HG03521 (cell line): ENCODE results near the gene CLTRN.
"Not testable (repeated sequence)": the region's sequence is repeated elsewhere in the genome, so short reads cannot be mapped to it uniquely, and the experiment has no call there.

Source experiments
- ATAC-seq: cut with Tn5 transposase; IDR thresholded peaks from one replicate; pipeline ENCODE4 v1.9.1; 2021; ENCODE audit warnings: mild to moderate bottlenecking, moderate library complexity; ENCODE audit not compliant: unreplicated experiment

The CLTRN gene

GRCh38 chrX:15653961-15654360, 10.6 kb downstream of the CLTRN start:
- ATAC-seq = no peak

GRCh38 chrX:15647510-15647909, 17.1 kb downstream of the CLTRN start:
- ATAC-seq = not testable (repeated sequence)

GRCh38 chrX:15646543-15646942, 18.1 kb downstream of the CLTRN start:
- no peak for ATAC-seq

- no peak for ATAC-seq
These were observed 18.6 kb downstream of the CLTRN start for GRCh38 chrX:15646031-15646430.

GRCh38 chrX:15645266-15645665, 19.3 kb downstream of the CLTRN start:
- ATAC-seq = no peak

- no peak for ATAC-seq
These were observed 20.1 kb downstream of the CLTRN start for GRCh38 chrX:15644560-15644872.

- ATAC-seq = no peak
These were observed 20.6 kb downstream of the CLTRN start for GRCh38 chrX:15643786-15644559.

- ATAC-seq = no peak
These were observed 33.0 kb downstream of the CLTRN start for GRCh38 chrX:15631637-15632036.

- no peak for ATAC-seq
These were observed 41.6 kb downstream of the CLTRN start for GRCh38 chrX:15623054-15623453.

- no peak for ATAC-seq
These were observed 45.4 kb downstream of the CLTRN start for GRCh38 chrX:15619053-15619755.

GRCh38 chrX:15617111-15617510, 47.5 kb downstream of the CLTRN start:
- no peak for ATAC-seq

- no peak for ATAC-seq
These were observed 48.1 kb downstream of the CLTRN start for GRCh38 chrX:15616531-15616930.

GRCh38 chrX:15607067-15607466, 57.5 kb downstream of the CLTRN start:
- ATAC-seq = no peak

- no peak for ATAC-seq
These were observed 58.5 kb downstream of the CLTRN start for GRCh38 chrX:15606136-15606535.

GRCh38 chrX:15605226-15605625, 59.4 kb downstream of the CLTRN start:
- ATAC-seq = no peak

GRCh38 chrX:15602761-15603160, 61.8 kb downstream of the CLTRN start:
- ATAC-seq = no peak

- ATAC-seq = no peak
These were observed 62.7 kb downstream of the CLTRN start for GRCh38 chrX:15601932-15602331.

- no peak for ATAC-seq
These were observed 63.9 kb downstream of the CLTRN start, which contains the start of gene ACE2 for GRCh38 chrX:15600745-15601144. Gene ACE2, minus strand, starts transcription at chrX:15600960. Its CDS starts 49 bp downstream, at chrX:15600911.

GRCh38 chrX:15600049-15600448, 64.6 kb downstream of the CLTRN start:
- ATAC-seq = no peak

GRCh38 chrX:15599461-15599860, 65.1 kb downstream of the CLTRN start:
- ATAC-seq = no peak

- ATAC-seq = no peak
These were observed 66.6 kb downstream of the CLTRN start for GRCh38 chrX:15598026-15598425.

- ATAC-seq = no peak
These were observed 70.2 kb downstream of the CLTRN start for GRCh38 chrX:15594371-15594770.
